ENCODE data around the gene IRF3.

The IRF3 gene

GRCh38 chr19:49651029-49651819, 14.4 kb downstream of the IRF3 start:
- H3K27ac Mint-ChIP-seq, result no peak overlapping the region
- peaks cover 11% of the 10 kb centered on the region for H3K4me1 Mint-ChIP-seq
- peaks cover 50% of the 10 kb centered on the region for H3K36me3 Mint-ChIP-seq (ENCODE audit: low read depth)
- no peak overlapping the region for H3K4me3 Mint-ChIP-seq
- no peaks in the 10 kb centered on the region for H3K9me3 Mint-ChIP-seq
- no peaks in the 10 kb centered on the region for H3K27me3 Mint-ChIP-seq (ENCODE audit: low read depth, poor library complexity)
- TF ChIP-seq, protein P1, sequence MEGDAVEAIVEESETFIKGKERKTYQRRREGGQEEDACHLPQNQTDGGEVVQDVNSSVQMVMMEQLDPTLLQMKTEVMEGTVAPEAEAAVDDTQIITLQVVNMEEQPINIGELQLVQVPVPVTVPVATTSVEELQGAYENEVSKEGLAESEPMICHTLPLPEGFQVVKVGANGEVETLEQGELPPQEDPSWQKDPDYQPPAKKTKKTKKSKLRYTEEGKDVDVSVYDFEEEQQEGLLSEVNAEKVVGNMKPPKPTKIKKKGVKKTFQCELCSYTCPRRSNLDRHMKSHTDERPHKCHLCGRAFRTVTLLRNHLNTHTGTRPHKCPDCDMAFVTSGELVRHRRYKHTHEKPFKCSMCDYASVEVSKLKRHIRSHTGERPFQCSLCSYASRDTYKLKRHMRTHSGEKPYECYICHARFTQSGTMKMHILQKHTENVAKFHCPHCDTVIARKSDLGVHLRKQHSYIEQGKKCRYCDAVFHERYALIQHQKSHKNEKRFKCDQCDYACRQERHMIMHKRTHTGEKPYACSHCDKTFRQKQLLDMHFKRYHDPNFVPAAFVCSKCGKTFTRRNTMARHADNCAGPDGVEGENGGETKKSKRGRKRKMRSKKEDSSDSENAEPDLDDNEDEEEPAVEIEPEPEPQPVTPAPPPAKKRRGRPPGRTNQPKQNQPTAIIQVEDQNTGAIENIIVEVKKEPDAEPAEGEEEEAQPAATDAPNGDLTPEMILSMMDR (IDR thresholded peaks at IDR 0.05), result no peak
- DNase-seq, result no peak

DNA sequence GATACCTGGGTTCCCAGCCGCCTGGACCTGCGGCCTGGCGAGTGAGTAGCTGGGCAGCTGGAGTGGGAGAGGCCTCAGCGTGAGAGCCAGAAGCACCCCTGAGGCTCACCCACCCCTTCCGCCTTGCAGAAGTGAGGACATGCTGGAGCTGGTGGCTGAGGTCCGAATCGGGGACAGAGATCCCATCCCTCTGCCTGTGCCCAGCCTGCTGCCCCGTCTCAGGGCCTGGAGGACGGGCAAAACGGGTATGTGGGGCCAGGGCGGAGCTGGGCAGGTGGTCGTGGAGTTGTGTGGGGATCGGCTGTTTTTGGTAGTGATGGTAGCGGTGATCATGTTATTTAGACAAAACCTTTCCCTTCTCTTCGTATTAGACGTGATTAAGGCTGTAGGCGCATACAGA, 19.1 kb downstream of the IRF3 start:
- Mint-ChIP-seq H3K4me1 (peaks cover 48% of the 10 kb centered on the region), H3K9me3 (no peaks in the 10 kb centered on the region), H3K36me3 (ENCODE audit: low read depth) (peaks cover 39% of the 10 kb centered on the region), H3K27ac (peak overlapping the region; percentile 79), H3K27me3 (ENCODE audit: low read depth, poor library complexity) (no peaks in the 10 kb centered on the region), H3K4me3 (no peak overlapping the region)
- TF ChIP-seq, protein P1 (IDR thresholded peaks at IDR 0.05), result no peak
- no peak for DNase-seq

DNA sequence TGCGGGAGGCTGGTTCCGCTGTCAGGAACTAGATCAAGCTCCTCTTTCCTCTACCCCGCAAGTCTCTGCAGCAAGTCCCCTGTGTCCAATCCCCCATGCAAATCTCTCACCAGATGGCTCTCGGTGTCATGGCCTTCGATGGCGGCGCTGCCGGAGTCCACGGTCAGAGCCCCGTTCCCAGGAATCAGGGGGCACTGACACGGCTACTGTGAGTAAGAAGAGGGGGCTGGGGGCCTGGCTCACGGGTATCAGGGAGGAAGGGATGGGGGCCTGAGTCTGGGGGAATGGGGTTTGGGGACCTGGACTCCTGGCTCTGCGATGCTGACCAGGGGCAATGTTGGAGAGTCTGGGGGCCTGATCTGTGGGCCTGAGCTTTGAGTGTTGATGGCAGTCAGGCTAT, 19.7 kb downstream of the IRF3 start:
- Mint-ChIP-seq H3K36me3 (ENCODE audit: low read depth) (peaks cover 37% of the 10 kb centered on the region), H3K27me3 (ENCODE audit: low read depth, poor library complexity) (no peaks in the 10 kb centered on the region), H3K4me3 (no peak overlapping the region), H3K4me1 (peaks cover 54% of the 10 kb centered on the region), H3K27ac (peak overlapping the region; percentile 68), H3K9me3 (no peaks in the 10 kb centered on the region)
- DNase-seq, result no peak
- TF ChIP-seq, protein P1 (IDR thresholded peaks at IDR 0.05), result no peak

DNA sequence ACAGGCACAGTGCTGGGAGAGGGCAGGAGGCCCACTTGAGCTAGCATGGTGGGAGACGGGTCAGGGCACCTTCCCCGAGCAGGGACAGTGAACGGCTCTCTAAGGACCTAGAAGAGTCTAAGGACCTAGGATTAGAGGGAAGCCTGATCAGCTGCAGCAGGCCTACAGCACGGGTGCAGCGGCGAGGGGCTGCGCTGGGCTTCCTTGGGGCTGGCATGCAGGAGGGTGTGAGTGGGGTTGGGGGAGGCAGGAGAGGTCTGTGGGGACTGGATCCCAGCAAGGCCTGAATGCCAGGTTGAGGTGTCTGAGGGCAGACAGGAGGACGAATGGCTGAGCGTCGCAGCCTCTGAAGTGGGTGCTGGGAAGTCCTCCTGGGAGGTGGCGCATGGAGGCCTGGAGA, 20.1 kb downstream of the IRF3 start:
- Mint-ChIP-seq H3K27me3 (ENCODE audit: low read depth, poor library complexity) (no peaks in the 10 kb centered on the region), H3K9me3 (no peaks in the 10 kb centered on the region), H3K4me1 (peaks cover 58% of the 10 kb centered on the region), H3K27ac (peak overlapping the region; percentile 45), H3K4me3 (no peak overlapping the region), H3K36me3 (ENCODE audit: low read depth) (peaks cover 35% of the 10 kb centered on the region)
- DNase-seq, result no peak
- TF ChIP-seq, protein P1 (IDR thresholded peaks at IDR 0.05), result no peak

GRCh38 chr19:49643466-49643865, 22.2 kb downstream of the IRF3 start:
- H3K9me3 Mint-ChIP-seq, result no peaks in the 10 kb centered on the region
- no peak for DNase-seq
- peaks cover 21% of the 10 kb centered on the region for H3K36me3 Mint-ChIP-seq (ENCODE audit: low read depth)
- peak overlapping the region; percentile 99 for H3K4me3 Mint-ChIP-seq
- TF ChIP-seq, protein P1 (IDR thresholded peaks at IDR 0.05), result no peak
- H3K27ac Mint-ChIP-seq, result peak overlapping the region; percentile 62
- peaks cover 73% of the 10 kb centered on the region for H3K4me1 Mint-ChIP-seq
- H3K27me3 Mint-ChIP-seq (ENCODE audit: low read depth, poor library complexity), result no peaks in the 10 kb centered on the region

DNA sequence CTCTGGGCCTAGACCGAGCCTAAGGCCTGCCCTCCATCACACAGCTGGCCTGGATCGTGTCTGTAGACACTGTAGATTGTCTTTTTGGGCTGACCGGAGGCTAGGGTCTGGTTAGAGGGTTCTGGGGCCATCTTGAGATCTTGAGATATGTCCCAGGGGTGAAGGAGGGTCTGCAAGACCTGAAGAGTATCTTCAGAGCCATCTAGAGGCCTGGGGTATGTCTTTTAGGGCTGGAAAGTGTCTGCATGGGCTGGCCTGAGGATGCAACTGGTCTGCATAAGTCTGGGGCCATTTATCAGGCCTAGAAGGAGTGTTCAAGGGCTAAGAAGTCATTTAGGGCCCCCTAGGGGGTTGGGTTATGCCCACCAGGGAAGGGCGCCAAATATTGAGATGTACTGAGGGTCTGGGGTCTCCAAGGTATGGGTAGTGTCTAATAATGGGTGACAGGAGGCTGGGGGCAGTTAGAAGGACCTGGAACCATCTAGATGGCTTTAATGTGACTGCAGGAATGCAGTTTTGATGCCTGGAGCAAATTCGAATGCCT, 23.1 kb downstream of the IRF3 start:
- no peaks in the 10 kb centered on the region for H3K9me3 Mint-ChIP-seq
- peak overlapping the region; percentile 95 for H3K27ac Mint-ChIP-seq
- H3K36me3 Mint-ChIP-seq (ENCODE audit: low read depth), result peaks cover 21% of the 10 kb centered on the region
- H3K27me3 Mint-ChIP-seq (ENCODE audit: low read depth, poor library complexity), result no peaks in the 10 kb centered on the region
- H3K4me1 Mint-ChIP-seq, result peaks cover 82% of the 10 kb centered on the region
- TF ChIP-seq, protein P1 (IDR thresholded peaks at IDR 0.05), result no peak
- peak overlapping the region; percentile 99 for H3K4me3 Mint-ChIP-seq
- no peak for DNase-seq
